M059J (cell line): ENCODE measurements around the gene SPAG16. TPM values are rescaled to one million over a fixed set of nuclear protein-coding genes. Genes with fewer than 3 reads are reported as not detected.

Experiments used
- DNase-seq: peaks from one replicate; pipeline ENCODE4 v3.0.0-alpha.2; 2012; ENCODE audit warnings: low read depth
- total RNA-seq: library from RNA; depleted of rRNA; stranded (reverse); fragments of >200 nt; shearing (Covaris generic); gene quantifications from 2 replicates; pipeline ENCODE4 v1.2.3, GENCODE V29; 2014

SPAG16 gene
- total RNA-seq, 1 experiment from 2014 or later: 37.8 TPM

DNA sequence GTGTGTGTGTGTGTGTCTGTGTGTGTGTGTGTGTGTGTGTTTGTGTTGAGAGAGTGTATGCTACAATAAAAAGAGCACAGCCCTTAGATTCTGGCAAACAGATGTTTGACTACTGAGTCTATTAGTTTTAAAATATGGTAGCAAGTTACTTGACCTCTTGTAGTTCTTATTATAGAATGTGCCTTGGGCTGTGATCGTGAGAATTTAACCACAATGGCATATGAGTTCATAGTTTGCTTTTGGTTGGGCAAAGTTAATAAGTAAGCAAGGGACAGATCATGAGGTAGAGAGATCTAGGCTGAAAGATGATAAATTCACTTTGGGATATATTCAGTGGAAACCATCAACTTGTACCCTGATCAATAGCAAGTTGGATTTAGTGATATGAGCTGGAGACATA, 792.3 kb downstream of the SPAG16 start:
- peak; percentile 82 for DNase-seq

DNA sequence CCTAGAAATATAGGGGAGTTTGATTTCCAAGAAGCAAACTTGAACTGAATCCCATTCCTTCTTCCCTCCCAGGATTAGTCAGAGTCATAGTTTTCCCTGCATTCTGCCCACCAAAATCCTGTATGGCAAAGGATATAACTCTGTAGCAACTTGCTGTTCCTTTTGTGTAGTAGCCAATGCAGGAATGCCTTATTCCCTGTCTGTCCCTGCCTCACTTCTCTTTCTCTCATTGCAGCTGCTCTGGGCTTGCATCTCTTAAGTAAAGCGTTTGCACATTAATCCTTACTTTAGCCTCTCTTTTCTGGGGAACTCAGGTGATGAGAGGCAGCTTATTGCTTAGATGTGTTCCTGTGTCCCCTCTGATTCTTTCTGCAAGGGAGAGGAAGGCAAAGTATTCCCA, 793.5 kb downstream of the SPAG16 start:
- DNase-seq: no peak

DNA sequence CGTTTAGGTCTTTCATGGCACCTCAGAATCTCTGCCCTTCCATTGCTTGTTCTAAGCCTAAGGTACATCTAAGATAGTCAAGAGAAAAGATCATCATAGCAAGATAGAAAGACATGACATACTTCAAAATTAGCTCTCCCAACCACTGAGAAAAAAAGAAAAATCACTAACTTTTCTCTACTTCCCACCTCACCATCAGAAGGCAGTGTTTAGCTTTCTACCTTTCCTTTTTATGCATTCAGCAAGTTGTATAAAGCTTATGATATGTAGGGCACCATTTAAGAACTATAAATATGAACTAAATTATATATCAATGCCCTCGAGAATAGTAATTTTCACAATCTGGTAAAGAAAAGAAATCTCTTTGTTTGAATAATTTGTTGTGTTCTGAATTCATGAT, 794.8 kb downstream of the SPAG16 start:
- no peak for DNase-seq

DNA sequence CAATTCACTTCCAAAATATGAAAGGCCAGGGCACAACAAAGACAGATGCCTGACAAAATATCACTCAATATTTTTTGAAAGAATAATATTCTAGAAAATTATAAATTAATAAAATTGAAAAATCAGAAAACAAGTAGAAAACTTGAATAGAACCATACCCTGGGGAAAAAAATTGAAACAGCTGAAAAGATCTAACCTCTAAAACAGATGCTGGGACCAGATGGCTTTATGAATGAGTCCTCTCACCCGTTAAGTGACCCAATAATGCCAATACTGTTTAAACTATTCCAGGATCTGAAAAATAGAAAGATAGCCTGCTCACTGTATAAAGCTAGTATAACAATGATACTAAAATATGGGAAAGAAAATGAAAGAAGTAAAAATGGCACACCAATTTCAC, 804.3 kb downstream of the SPAG16 start:
- no peak for DNase-seq

DNA sequence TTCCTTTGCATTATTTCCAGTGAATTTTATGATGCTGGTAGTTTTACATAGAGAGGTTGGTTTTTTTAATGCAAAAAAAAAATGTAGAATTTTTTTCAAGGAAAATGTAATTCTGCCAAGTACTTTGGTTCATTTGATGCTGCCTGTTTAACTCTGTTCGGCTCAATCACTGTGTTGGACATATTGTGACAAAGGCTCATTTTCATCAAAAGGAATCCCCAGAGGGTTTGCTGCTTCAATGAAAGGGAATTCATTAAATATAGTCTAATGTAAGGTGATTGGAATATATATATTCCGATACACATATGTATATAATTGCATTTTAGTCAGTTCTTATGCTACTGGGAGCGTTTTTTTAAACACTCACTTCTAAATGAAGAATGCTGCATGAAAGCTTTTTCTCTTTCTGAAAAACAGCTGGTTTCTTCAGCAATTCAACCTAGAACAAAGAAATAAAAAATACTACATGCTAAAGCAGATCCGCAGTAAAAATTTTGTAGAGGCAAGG, 812.0 kb downstream of the SPAG16 start:
- no peak for DNase-seq

DNA sequence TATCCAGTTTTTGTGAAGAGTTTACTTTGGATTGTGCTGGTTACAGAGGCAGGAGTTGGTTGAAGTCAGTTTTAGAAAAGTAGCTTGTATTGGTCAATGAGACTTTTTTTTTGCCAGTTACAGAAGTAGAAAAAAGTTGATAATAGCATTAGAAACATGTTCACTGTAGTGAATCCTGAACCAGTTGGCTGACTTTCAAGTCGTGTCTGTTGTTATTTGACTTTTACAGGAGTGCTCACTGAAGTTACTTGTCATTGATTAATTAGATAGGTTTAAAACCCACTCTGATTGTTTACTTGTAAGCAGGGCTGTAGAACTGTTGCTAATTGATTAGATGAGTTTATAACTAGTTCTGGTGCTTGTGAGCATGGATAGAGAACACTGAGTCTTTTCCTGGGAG, 814.5 kb downstream of the SPAG16 start:
- no peak for DNase-seq

DNA sequence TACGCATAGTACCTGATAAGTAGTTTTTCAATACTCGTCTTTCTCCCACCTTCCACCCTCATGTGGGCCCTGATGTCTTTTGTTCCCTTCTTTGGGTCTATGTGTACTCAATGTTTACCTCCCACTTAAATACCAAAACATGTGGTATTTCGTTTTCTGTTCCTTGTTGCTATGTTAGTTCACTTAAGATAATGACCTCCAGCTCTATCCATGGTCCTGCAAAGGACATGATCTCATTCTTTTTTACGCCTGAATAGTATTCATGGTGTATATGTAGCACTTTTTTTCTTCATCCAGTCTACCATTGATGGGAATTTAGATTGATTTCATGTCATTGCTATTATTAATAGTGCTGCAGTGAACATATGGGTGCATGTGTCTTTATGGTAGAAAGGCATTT, 816.2 kb downstream of the SPAG16 start:
- DNase-seq: no peak

DNA sequence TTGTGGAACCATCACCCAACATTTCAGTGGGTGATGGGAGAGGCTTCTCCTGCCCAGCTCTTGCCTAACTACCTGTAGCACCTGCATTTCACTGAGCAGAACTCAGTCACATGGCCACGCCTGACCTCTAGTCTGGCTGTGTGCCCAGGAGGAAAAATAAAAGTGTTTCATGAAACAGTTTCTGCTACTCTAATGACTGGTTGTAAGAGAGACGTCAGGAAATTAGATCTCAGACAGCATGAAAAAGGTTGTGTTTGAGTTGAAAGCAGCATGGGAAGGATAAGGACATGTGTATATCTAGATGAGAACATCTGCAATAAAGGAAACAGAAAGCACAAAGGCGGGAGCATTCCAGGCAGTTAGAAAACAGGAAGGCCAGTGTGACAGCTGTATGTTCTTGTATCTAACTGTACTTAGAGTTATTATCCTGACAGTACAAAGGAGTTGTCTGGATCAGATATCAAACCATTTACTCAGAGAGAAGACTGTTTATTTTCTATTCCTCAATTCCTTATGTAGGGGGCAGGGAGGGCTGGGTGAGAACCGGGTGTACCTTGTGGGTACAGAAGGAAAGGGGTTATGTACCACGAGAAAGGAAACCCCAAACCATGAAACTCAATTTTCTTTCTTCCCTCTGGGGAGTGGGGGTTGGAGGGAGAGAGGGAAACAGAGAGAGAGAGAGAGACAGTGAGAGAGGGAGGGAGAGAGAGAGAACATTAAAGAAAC, 819.2 kb downstream of the SPAG16 start:
- no peak for DNase-seq

DNA sequence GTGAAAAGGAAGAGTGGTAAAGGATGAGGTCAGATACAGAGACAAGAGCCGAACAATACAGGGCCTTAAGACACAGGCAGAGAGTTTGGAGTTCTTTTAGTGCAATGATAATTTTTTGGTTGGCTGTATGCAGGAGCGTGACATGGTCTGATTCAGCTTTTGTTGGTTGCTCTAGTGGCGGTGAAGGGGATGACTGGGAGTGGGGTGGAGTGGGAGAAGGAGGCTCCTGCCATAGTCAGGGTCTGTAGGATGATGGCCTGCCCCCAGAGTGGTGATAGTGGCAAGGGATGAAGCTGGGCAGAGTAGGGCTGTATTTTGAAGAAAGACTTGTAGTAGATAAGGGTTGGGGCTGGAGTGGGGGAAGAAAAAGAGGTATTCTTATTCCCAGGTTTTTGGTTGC, 820.0 kb downstream of the SPAG16 start:
- no peak for DNase-seq

DNA sequence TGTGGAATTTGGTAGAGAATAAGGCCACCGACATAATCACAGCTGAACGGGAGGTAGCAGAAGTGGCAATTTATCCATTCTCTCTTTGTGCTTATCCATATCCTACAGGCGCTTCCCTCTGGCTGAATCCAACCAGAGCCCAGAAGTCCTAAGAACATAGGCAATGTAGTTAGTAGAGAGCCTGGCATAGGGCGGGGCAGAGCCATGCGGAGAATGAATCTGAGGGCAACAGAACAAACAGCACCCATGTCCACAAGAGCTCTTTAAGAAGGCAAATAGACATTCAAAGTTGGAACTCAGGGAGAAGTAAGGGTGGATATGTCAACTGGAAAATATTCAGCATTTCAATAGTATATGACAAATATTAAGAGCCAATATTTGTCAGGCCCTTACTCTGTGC, 820.7 kb downstream of the SPAG16 start:
- no peak for DNase-seq

DNA sequence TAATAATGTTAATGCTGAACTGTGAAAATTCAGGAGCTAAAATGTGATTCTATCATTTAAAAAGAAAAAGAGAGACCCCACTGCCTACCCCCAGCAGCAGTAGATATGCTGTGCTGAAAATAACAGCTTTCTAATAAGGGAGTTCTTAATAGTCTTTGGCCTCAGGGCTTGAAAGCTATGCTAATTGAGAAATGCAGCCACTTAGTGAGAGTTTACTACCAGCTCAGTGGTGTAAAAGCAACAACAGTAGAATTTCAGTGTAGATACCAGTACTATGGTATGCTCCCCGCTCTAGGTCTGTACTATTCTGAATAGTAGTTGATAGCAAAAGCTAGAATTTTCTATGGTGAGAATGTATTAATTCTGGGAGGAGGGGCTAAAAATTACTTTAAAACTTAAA, 823.5 kb downstream of the SPAG16 start:
- DNase-seq: no peak

DNA sequence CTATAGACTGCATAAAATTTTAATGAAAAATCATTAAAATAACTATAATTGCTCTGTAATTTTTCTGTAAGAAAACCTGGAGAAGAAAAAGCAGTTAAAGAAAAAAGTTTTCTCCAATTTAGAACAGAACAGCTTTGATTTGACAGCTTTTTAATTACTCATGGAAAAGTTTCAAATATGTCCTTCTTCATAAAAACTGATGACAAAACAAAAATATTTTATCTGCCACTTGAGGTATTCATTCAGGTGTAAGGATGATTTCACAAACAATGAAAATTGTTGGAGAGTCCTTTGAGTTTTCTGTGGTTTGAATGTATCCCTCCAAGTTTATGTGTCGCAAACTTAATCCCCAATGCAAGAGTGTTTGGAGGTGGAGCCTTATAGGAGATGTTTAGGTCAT, 824.3 kb downstream of the SPAG16 start:
- DNase-seq: no peak

DNA sequence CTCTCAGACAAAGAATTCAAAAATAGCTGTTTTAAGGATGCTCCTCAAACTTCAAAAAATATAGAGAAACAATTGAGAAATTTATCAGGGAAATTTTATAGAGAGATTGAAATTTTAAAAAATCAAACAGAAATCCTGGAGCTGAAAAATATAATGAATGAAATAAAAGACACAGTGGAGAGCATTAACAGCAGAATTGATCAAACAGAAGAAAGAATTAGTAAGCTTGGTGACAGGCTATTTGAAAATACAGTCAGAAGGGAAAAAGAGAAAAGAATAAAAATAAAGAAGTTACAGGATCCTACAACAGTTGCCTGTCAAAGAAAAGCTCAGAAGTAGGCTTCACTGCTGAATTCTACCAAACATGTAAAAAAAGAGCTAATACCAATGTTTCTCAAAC, 832.8 kb downstream of the SPAG16 start:
- DNase-seq: no peak

DNA sequence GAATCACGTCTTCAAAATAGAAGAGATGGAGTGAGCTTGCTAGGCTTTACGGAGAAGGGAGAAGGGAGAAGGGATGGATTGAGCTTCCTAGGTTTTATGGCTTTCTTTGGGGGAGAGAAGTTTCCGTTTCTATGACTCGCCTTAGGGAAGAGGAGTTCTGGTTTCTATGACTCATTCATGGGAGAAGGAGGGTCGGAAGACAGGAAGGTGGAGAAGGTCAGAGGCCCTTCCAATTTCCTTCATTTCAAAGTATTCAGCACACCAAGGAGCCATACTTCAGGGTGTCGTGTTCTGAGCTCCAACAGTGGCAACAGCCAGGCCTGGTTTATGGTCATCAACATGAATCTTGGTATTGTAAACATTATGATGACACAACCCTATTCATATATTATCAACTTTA, 841.9 kb downstream of the SPAG16 start:
- peak; percentile 82 for DNase-seq

DNA sequence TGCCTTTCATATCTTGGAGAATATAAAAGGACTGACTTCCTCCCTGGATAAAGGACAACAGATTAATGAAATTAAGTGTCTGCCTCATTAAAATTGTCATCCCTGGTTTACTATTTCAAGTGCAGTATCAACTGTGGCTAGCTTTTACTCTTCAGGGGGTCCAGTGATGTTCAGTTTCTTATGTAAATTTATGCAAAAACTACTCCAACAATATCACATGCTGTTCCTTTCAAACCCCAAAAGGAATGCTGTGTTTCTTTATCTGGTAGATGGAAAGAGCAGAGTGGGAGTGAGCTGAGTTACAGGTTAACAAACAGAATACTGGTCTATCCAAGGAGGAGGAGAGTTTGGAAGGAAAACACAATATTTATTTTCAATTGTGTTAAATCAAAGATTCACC, 842.9 kb downstream of the SPAG16 start:
- DNase-seq: no peak

DNA sequence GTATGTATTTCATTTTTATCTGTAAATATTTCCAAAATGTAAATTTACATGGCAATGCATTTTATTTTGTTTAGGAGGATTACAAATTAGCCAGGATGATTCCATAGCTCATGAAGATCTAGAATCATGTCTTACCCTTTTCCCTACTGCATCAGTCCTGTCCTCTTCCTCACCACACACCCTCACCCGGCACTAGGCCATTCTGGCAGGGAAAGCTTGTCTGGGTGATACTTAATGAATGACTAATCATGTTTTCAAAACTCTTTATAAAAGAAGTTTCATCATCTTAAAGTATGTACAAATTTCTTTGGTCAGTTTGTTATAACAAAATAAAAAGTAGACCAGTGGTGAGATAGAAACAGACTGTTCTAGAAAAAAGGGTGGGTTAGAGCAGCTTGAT, 843.3 kb downstream of the SPAG16 start:
- peak; percentile 70 for DNase-seq

DNA sequence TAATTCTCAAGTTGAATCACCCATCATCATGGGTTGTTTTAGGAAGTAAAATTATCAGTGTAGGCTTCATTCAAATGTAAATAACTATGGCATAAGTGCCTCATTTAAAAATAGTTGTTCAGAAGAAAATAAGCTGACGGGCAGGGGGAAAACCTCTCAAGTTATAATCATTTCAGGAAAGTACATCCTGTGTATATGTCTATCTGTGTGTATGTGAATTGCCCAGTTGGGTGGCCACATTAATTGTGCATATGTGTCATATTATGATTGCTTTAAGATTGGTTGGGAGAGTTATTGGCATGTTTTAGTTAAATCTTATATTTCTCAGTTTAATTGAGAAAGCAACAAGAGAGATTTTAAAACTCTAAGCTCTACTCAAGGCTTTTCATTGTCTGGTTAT, 843.8 kb downstream of the SPAG16 start:
- DNase-seq: no peak

DNA sequence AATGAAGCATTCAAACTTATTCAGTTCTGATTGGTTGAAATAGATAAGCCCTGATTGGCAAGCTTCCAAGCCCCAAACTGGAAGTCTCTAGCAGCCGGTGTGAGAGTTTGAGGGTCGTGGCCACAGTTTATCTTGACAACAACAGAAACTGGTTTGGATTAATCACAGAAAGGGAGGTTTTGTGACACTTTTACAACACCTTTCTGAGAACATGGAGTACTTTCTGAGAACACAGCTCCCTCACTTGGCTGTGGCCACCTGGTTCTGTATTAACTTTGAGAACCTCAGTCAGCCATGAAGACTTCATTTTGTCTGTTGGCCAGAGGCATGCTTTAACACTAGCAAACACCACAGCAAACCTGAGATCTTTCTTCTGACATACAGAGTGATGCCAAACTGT, 845.9 kb downstream of the SPAG16 start:
- DNase-seq: peak; percentile 5

DNA sequence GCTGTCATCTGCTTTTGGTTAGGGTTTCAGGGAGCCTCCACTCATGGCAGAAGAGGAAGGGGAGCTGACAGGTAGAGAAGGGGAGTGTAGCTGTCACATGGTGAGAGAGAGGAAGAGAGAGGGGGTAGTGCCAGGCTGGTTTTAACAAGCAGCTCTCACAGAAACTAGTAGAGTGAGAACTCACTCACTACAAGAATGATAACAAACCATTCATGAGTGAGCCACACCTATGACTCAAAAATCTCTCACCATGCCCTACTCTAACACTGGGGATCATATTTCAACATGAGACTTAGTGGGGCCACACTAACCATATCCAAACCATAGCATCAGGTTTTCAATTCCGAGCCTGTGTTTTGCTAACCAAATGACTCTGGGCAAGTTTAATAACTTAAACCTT, 851.7 kb downstream of the SPAG16 start:
- peak; percentile 68 for DNase-seq

DNA sequence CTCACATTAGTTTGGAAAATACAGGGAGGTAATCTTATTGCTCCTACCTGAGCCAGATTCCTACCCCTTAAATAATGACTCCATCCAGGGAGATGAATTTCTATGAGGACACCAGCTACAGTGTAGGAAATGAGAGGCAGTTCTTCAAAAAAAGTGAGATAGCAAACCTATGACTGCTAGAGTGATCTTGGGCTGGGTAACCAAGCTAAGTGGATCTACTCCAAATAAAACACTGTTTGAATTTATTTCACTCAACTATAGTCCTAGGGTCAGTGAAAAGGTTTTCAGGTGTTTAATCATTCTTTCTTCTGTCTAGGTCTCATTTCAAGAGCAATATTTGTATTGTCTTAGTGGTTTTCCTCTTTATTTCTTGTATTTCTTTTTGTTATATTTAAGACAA, 854.5 kb downstream of the SPAG16 start:
- no peak for DNase-seq

DNA sequence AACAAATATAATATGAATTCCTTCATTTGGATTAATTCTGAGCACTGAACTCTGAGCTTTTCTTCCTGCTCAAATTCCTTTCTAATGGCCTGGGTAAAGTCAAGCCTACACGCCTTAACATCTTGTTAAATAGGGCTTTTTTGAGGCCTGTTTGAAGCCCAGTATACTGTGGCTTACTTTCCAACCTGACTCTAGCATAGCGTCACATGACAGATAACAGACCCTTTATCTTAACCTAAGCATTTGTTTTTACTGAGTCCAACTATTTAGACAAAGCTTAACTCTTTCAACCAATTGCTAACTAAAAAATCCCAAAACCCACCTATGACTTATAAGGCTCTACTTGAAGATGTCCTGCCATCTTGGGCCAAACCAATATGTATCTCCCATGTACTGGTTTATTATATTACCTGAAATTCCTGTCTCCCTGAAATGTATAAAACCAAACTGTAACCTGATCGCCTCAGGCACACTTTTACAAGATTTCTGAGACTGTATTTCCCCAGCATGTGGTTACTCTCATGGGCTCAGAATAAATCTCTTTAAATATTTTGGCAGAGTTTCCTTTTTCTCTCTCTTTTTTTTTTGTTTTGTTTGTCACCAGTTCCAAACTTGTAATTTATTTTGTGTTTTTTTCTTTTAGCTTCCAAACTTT, 855.5 kb downstream of the SPAG16 start:
- peak; percentile 76 for DNase-seq

DNA sequence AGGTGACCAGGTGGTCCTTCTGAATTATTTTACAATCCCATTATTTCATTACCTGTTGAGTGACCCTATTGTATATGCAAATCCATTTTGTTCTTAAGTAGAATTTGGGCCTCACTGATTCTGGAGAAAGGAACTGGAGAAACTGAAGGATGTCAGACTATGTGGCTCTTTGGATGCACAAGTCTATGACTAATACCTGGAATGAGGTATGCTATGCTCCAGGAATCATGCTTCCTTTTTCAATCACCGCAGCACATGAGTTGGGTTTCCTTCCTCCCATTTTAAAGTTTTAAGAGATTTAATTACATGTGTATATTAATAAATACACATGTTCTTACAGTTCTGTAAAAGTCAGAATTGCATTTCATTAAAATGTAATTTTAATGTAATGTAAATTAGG, 872.7 kb downstream of the SPAG16 start:
- DNase-seq: peak; percentile 8

DNA sequence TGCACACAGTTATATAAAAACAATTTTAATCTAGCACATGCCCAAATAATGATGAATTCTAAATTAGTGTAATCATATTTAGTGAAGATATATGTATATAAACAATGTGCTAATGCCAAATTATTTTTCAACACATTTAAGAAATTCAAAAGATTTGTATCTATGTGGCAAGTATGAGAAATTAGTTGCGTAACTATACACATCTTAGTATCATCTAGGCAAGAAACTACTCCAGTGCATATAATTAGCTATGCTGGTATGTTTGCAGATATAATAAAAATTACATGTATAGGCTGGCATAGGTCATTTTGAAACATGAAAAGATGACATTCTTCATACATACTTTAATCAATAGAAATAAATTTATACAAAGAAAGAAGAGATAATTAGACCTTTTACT, 874.6 kb downstream of the SPAG16 start:
- no peak for DNase-seq

DNA sequence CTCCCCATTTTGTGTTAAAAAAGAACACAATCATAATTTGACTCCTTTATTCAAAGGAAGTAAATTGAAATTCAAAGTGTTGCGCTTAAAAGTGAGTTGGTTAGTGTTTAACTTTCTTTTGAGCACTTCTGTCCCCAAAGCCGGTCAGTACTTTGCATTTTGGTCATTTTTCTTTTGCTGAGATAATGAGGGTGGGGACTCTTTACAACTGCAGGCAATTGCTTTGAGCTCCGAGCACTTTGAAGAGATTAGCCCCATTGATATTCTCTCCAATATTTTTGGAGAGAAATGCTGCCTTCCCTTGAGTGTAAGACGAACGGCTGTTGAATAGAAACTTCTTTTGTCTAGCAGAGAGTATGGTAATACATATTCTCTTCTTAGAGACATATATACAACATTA, 885.0 kb downstream of the SPAG16 start:
- DNase-seq: no peak
